Measurements from ENCODE around the gene ANKRD34B. TPM values are rescaled to one million over a fixed set of nuclear protein-coding genes. Genes with fewer than 3 reads are reported as not detected.

The ANKRD34B gene
- total RNA-seq, 1 donor from 2014 or later: 0.20 TPM

DNA sequence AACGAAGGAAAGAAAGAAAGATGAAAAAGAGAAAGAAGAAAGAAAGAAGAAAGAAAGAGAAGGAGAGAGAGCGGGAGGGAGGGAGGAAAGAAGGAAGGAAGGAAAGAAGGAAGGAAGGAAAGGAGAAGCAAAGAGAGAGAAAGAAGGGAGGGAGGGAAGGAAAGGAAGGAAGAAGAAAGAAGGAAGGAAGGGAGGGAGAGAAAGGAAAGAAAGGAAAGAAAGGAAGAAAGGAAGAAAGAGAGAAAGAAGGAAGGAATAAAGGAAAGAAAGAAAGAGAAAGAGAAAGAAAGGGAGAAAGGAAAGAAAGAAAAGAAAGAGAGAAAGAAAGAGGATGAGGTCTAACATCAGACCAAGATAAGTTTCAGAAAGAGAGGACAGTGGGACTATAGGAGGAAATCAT, 9.0 kb upstream of the ANKRD34B start:
- peaks cover 9% of the 10 kb centered on the region for H3K27me3 Mint-ChIP-seq (ENCODE audit: low read depth, unreplicated experiment)
- Histone ChIP-seq H4K20me1 (ENCODE audit: insufficient read depth, low read length) (no peaks in the 10 kb centered on the region), H3K79me2 (ENCODE audit: insufficient read depth, low read length) (no peaks in the 10 kb centered on the region), H3K4me2 (ENCODE audit: low read length) (no peak overlapping the region), H3K4me3 (ENCODE audit: insufficient read depth, low read depth, low read length) (no peak overlapping the region), H3K9ac (ENCODE audit: low read length) (no peak overlapping the region), H3K36me3 (ENCODE audit: insufficient read depth, low read length) (no peaks in the 10 kb centered on the region), H3K9me3 (ENCODE audit: insufficient read depth, low read depth, low read length) (no peaks in the 10 kb centered on the region), H3K27me3 (ENCODE audit: insufficient read depth, low read length) (peaks cover 7% of the 10 kb centered on the region), H3K4me1 (ENCODE audit: insufficient read depth, low read length) (no peaks in the 10 kb centered on the region), H2AFZ (ENCODE audit: low read depth, low read length) (no peak overlapping the region), H3K27ac (ENCODE audit: low read depth, low read length) (no peak overlapping the region)
- H3K9me3 Mint-ChIP-seq (ENCODE audit: unreplicated experiment): peaks cover 3% of the 10 kb centered on the region
- DNase-seq (ENCODE audit: low read depth) (no peak), FAIRE-seq (no peak)
- H3K36me3 Mint-ChIP-seq (ENCODE audit: low read depth, unreplicated experiment): no peaks in the 10 kb centered on the region
- TF ChIP-seq, protein P1, sequence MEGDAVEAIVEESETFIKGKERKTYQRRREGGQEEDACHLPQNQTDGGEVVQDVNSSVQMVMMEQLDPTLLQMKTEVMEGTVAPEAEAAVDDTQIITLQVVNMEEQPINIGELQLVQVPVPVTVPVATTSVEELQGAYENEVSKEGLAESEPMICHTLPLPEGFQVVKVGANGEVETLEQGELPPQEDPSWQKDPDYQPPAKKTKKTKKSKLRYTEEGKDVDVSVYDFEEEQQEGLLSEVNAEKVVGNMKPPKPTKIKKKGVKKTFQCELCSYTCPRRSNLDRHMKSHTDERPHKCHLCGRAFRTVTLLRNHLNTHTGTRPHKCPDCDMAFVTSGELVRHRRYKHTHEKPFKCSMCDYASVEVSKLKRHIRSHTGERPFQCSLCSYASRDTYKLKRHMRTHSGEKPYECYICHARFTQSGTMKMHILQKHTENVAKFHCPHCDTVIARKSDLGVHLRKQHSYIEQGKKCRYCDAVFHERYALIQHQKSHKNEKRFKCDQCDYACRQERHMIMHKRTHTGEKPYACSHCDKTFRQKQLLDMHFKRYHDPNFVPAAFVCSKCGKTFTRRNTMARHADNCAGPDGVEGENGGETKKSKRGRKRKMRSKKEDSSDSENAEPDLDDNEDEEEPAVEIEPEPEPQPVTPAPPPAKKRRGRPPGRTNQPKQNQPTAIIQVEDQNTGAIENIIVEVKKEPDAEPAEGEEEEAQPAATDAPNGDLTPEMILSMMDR (IDR thresholded peaks at IDR 0.05; ENCODE audit: insufficient read depth, low read depth, low read length): no peak
- TF ChIP-seq EZH2 (IDR thresholded peaks at IDR 0.05; ENCODE audit: insufficient read depth, low read length): no peak
- H3K4me1 Mint-ChIP-seq (ENCODE audit: low read depth, unreplicated experiment): no peaks in the 10 kb centered on the region
- H3K27ac Mint-ChIP-seq (ENCODE audit: unreplicated experiment): no peak overlapping the region
- H3K4me3 Mint-ChIP-seq (ENCODE audit: unreplicated experiment): no peak overlapping the region

DNA sequence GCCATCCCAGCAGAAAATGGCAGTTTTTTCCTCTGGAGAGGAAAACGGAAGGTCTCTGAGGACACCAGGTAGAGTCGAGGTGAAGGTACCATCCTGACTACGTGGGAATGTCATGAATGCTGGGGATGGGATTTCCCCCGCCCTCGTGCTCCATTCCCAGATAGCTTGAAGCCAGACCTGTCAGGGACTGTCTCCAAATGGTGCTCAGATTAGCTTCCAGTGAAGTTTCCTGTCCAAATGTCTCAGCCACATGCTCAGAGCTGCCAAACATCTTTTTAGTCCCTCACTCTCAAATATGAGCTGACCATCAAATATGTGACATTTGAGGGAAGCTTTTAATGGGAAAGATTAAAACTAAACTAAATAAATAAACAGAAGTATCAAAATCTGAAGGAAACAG, 7.6 kb upstream of the ANKRD34B start:
- DNase-seq (ENCODE audit: low read depth): no peak

DNA sequence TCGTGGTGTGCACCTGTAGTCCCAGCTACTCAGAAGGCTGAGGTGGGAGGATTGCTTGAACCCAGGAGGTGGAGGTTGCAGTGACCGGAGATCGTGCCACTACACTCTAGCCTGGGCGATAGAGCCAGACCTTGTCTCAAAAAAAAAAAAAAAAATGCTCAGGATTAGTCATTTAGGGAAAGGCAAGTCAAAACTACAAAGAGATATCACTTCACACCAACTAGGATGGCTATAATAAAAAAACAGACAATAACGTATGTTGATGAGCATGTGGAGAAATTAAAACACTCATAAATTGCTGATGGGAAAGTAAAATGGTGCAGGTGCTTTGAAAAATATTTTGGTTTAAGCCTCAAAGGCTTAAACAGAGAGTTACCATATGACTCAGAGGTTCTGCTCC, 6.3 kb upstream of the ANKRD34B start:
- TF ChIP-seq, protein P1 (IDR thresholded peaks at IDR 0.05; ENCODE audit: insufficient read depth, low read depth, low read length): no peak
- no peak for TF ChIP-seq EZH2 (IDR thresholded peaks at IDR 0.05; ENCODE audit: insufficient read depth, low read length)
- H3K27me3 Mint-ChIP-seq (ENCODE audit: low read depth, unreplicated experiment): peaks cover 28% of the 10 kb centered on the region
- H3K4me3 Mint-ChIP-seq (ENCODE audit: unreplicated experiment): no peak overlapping the region
- Histone ChIP-seq H3K9me3 (ENCODE audit: insufficient read depth, low read depth, low read length) (no peaks in the 10 kb centered on the region), H3K79me2 (ENCODE audit: insufficient read depth, low read length) (no peaks in the 10 kb centered on the region), H4K20me1 (ENCODE audit: insufficient read depth, low read length) (no peaks in the 10 kb centered on the region), H3K27ac (ENCODE audit: low read depth, low read length) (no peak overlapping the region), H3K4me3 (ENCODE audit: insufficient read depth, low read depth, low read length) (no peak overlapping the region), H3K27me3 (ENCODE audit: insufficient read depth, low read length) (peaks cover 7% of the 10 kb centered on the region), H3K9ac (ENCODE audit: low read length) (no peak overlapping the region), H3K4me1 (ENCODE audit: insufficient read depth, low read length) (no peaks in the 10 kb centered on the region), H3K36me3 (ENCODE audit: insufficient read depth, low read length) (no peaks in the 10 kb centered on the region), H2AFZ (ENCODE audit: low read depth, low read length) (no peak overlapping the region), H3K4me2 (ENCODE audit: low read length) (no peak overlapping the region)
- no peaks in the 10 kb centered on the region for H3K4me1 Mint-ChIP-seq (ENCODE audit: low read depth, unreplicated experiment)
- no peaks in the 10 kb centered on the region for H3K36me3 Mint-ChIP-seq (ENCODE audit: low read depth, unreplicated experiment)
- DNase-seq (ENCODE audit: low read depth) (no peak), FAIRE-seq (no peak)
- H3K9me3 Mint-ChIP-seq (ENCODE audit: unreplicated experiment): peaks cover 9% of the 10 kb centered on the region
- no peak overlapping the region for H3K27ac Mint-ChIP-seq (ENCODE audit: unreplicated experiment)

More for the DNA sequence above, 7.6 kb upstream of the ANKRD34B start:
- Histone ChIP-seq H4K20me1 (ENCODE audit: insufficient read depth, low read length) (no peaks in the 10 kb centered on the region), H3K9ac (ENCODE audit: low read length) (no peak overlapping the region), H3K4me2 (ENCODE audit: low read length) (no peak overlapping the region), H3K36me3 (ENCODE audit: insufficient read depth, low read length) (no peaks in the 10 kb centered on the region), H3K27ac (ENCODE audit: low read depth, low read length) (no peak overlapping the region), H3K4me3 (ENCODE audit: insufficient read depth, low read depth, low read length) (no peak overlapping the region), H3K79me2 (ENCODE audit: insufficient read depth, low read length) (no peaks in the 10 kb centered on the region), H3K4me1 (ENCODE audit: insufficient read depth, low read length) (no peaks in the 10 kb centered on the region), H2AFZ (ENCODE audit: low read depth, low read length) (no peak overlapping the region), H3K27me3 (ENCODE audit: insufficient read depth, low read length) (peaks cover 7% of the 10 kb centered on the region), H3K9me3 (ENCODE audit: insufficient read depth, low read depth, low read length) (no peaks in the 10 kb centered on the region)
- peaks cover 17% of the 10 kb centered on the region for H3K27me3 Mint-ChIP-seq (ENCODE audit: low read depth, unreplicated experiment)
- H3K4me3 Mint-ChIP-seq (ENCODE audit: unreplicated experiment): no peak overlapping the region
- H3K36me3 Mint-ChIP-seq (ENCODE audit: low read depth, unreplicated experiment): no peaks in the 10 kb centered on the region
- no peak for TF ChIP-seq EZH2 (IDR thresholded peaks at IDR 0.05; ENCODE audit: insufficient read depth, low read length)
- TF ChIP-seq, protein P1 (IDR thresholded peaks at IDR 0.05; ENCODE audit: insufficient read depth, low read depth, low read length): no peak
- no peak overlapping the region for H3K27ac Mint-ChIP-seq (ENCODE audit: unreplicated experiment)
- peaks cover 9% of the 10 kb centered on the region for H3K9me3 Mint-ChIP-seq (ENCODE audit: unreplicated experiment)
- H3K4me1 Mint-ChIP-seq (ENCODE audit: low read depth, unreplicated experiment): no peaks in the 10 kb centered on the region
- FAIRE-seq: no peak
